ENCODE measurements around the gene CMC1. TPM values are rescaled to one million over a fixed set of nuclear protein-coding genes. Genes with fewer than 3 reads are reported as not detected.
"Not testable (repeated sequence)": the region's sequence is repeated elsewhere in the genome, so short reads cannot be mapped to it uniquely, and the experiment has no call there.

CMC1 gene
- total RNA-seq (20.5 TPM), polyA plus RNA-seq (34.3 TPM)

- peak; percentile 96 for DNase-seq (ENCODE audit: extremely low spot score)
- Histone ChIP-seq H3K36me3 (ENCODE audit: insufficient read depth) (no peaks in the 10 kb centered on the region), H3K4me3 (ENCODE audit: low read depth, low read length) (peak within 1 kb of the TSS; percentile 98), H3K4me1 (ENCODE audit: insufficient read depth) (no peaks in the 10 kb centered on the region), H3K27ac (ENCODE audit: low read depth) (peak within 1 kb of the TSS; percentile 73)
- under 1% methylated on average over 68 of the region's 68 CpGs for WGBS
Observed at GRCh38 chr3:28241221-28242160, at the start of gene CMC1. Gene CMC1, plus strand, starts transcription at chr3:28241619. Its CDS starts 175 bp downstream, at chr3:28241794.

- no peak overlapping the region for H3K4me3 ChIP-seq (ENCODE audit: low read depth, low read length)
- 94% methylated on average over 3 of the region's 3 CpGs for WGBS
- H3K27ac ChIP-seq (ENCODE audit: low read depth) = no peak overlapping the region
- DNase-seq (ENCODE audit: extremely low spot score) = no peak
- H3K4me1 ChIP-seq (ENCODE audit: insufficient read depth) = no peaks in the 10 kb centered on the region
- no peaks in the 10 kb centered on the region for H3K36me3 ChIP-seq (ENCODE audit: insufficient read depth)
Observed at GRCh38 chr3:28198161-28198560, 43.3 kb upstream of the CMC1 start.

GRCh38 chr3:28198974-28199373 is 42.4 kb upstream of the CMC1 start:
- WGBS = 85% methylated on average over 3 of the region's 3 CpGs
- no peaks in the 10 kb centered on the region for H3K4me1 ChIP-seq (ENCODE audit: insufficient read depth)
- DNase-seq (ENCODE audit: extremely low spot score) = no peak
- no peaks in the 10 kb centered on the region for H3K36me3 ChIP-seq (ENCODE audit: insufficient read depth)
- no peak overlapping the region for H3K27ac ChIP-seq (ENCODE audit: low read depth)
- no peak overlapping the region for H3K4me3 ChIP-seq (ENCODE audit: low read depth, low read length)

GRCh38 chr3:28199643-28200042 is 41.8 kb upstream of the CMC1 start:
- H3K4me3 ChIP-seq (ENCODE audit: low read depth, low read length); H3K36me3 ChIP-seq (ENCODE audit: insufficient read depth); H3K4me1 ChIP-seq (ENCODE audit: insufficient read depth); DNase-seq (ENCODE audit: extremely low spot score); H3K27ac ChIP-seq (ENCODE audit: low read depth): not testable (repeated sequence)
- WGBS = 97% methylated on average over 15 of the region's 15 CpGs

GRCh38 chr3:28200366-28200848 is 41.0 kb upstream of the CMC1 start:
- not testable (repeated sequence) for DNase-seq (ENCODE audit: extremely low spot score); H3K4me1 ChIP-seq (ENCODE audit: insufficient read depth); H3K36me3 ChIP-seq (ENCODE audit: insufficient read depth); H3K4me3 ChIP-seq (ENCODE audit: low read depth, low read length); H3K27ac ChIP-seq (ENCODE audit: low read depth)
- WGBS = 75% methylated on average over 47 of the region's 47 CpGs

GRCh38 chr3:28206479-28206878 is 34.9 kb upstream of the CMC1 start:
- no peak for DNase-seq (ENCODE audit: extremely low spot score)
- H3K4me3 ChIP-seq (ENCODE audit: low read depth, low read length) = no peak overlapping the region
- H3K4me1 ChIP-seq (ENCODE audit: insufficient read depth) = no peaks in the 10 kb centered on the region
- no peak overlapping the region for H3K27ac ChIP-seq (ENCODE audit: low read depth)
- H3K36me3 ChIP-seq (ENCODE audit: insufficient read depth) = no peaks in the 10 kb centered on the region
- 34% methylated on average over 2 of the region's 2 CpGs for WGBS

- 75% methylated on average over 7 of the region's 7 CpGs for WGBS
- no peak overlapping the region for H3K4me3 ChIP-seq (ENCODE audit: low read depth, low read length)
Observed at GRCh38 chr3:28207000-28207733, 34.3 kb upstream of the CMC1 start.

GRCh38 chr3:28210968-28211713 is 30.3 kb upstream of the CMC1 start:
- H3K4me3 ChIP-seq (ENCODE audit: low read depth, low read length) = no peak overlapping the region
- no peaks in the 10 kb centered on the region for H3K36me3 ChIP-seq (ENCODE audit: insufficient read depth)
- WGBS = 94% methylated on average over 1 of the region's 1 CpG
- H3K4me1 ChIP-seq (ENCODE audit: insufficient read depth) = no peaks in the 10 kb centered on the region
- H3K27ac ChIP-seq (ENCODE audit: low read depth) = no peak overlapping the region
- DNase-seq (ENCODE audit: extremely low spot score) = no peak

More at GRCh38 chr3:28207000-28207733, 34.3 kb upstream of the CMC1 start:
- Histone ChIP-seq H3K4me1 (ENCODE audit: insufficient read depth) (no peaks in the 10 kb centered on the region), H3K27ac (ENCODE audit: low read depth) (no peak overlapping the region), H3K36me3 (ENCODE audit: insufficient read depth) (no peaks in the 10 kb centered on the region)
- no peak for DNase-seq (ENCODE audit: extremely low spot score)

- H3K36me3 ChIP-seq (ENCODE audit: insufficient read depth) = no peaks in the 10 kb centered on the region
Observed at GRCh38 chr3:28212681-28213080, 28.7 kb upstream of the CMC1 start.

GRCh38 chr3:28215407-28215806 is 26.0 kb upstream of the CMC1 start:
- Histone ChIP-seq H3K4me1 (ENCODE audit: insufficient read depth) (no peaks in the 10 kb centered on the region), H3K27ac (ENCODE audit: low read depth) (no peak overlapping the region), H3K4me3 (ENCODE audit: low read depth, low read length) (no peak overlapping the region), H3K36me3 (ENCODE audit: insufficient read depth) (no peaks in the 10 kb centered on the region)
- no peak for DNase-seq (ENCODE audit: extremely low spot score)
- WGBS = 90% methylated on average over 3 of the region's 3 CpGs

More at GRCh38 chr3:28212681-28213080, 28.7 kb upstream of the CMC1 start:
- H3K4me1 ChIP-seq (ENCODE audit: insufficient read depth) = no peaks in the 10 kb centered on the region
- H3K27ac ChIP-seq (ENCODE audit: low read depth) = no peak overlapping the region
- WGBS = 93% methylated on average over 1 of the region's 1 CpG
- no peak overlapping the region for H3K4me3 ChIP-seq (ENCODE audit: low read depth, low read length)
- no peak for DNase-seq (ENCODE audit: extremely low spot score)

- no peaks in the 10 kb centered on the region for H3K4me1 ChIP-seq (ENCODE audit: insufficient read depth)
- no peak for DNase-seq (ENCODE audit: extremely low spot score)
- H3K36me3 ChIP-seq (ENCODE audit: insufficient read depth) = no peaks in the 10 kb centered on the region
- H3K4me3 ChIP-seq (ENCODE audit: low read depth, low read length) = no peak overlapping the region
- H3K27ac ChIP-seq (ENCODE audit: low read depth) = no peak overlapping the region
- WGBS = 89% methylated on average over 3 of the region's 3 CpGs
Observed at GRCh38 chr3:28218071-28218916, 23.1 kb upstream of the CMC1 start.

GRCh38 chr3:28218917-28219198 is 22.6 kb upstream of the CMC1 start:
- H3K4me3 ChIP-seq (ENCODE audit: low read depth, low read length) = no peak overlapping the region
- DNase-seq (ENCODE audit: extremely low spot score) = no peak
- H3K4me1 ChIP-seq (ENCODE audit: insufficient read depth) = no peaks in the 10 kb centered on the region
- no peaks in the 10 kb centered on the region for H3K36me3 ChIP-seq (ENCODE audit: insufficient read depth)
- H3K27ac ChIP-seq (ENCODE audit: low read depth) = no peak overlapping the region

GRCh38 chr3:28224430-28224829 is 17.0 kb upstream of the CMC1 start:
- Histone ChIP-seq H3K27ac (ENCODE audit: low read depth) (no peak overlapping the region), H3K4me3 (ENCODE audit: low read depth, low read length) (no peak overlapping the region), H3K4me1 (ENCODE audit: insufficient read depth) (no peaks in the 10 kb centered on the region), H3K36me3 (ENCODE audit: insufficient read depth) (no peaks in the 10 kb centered on the region)
- no peak for DNase-seq (ENCODE audit: extremely low spot score)
- 93% methylated on average over 4 of the region's 4 CpGs for WGBS
